ENCODE results near the gene GPATCH4. TPM values are rescaled to one million over a fixed set of nuclear protein-coding genes. Genes with fewer than 3 reads are reported as not detected.

Gene GPATCH4
- total RNA-seq, 1 donor from 2014 or later, result 71.8 TPM

DNA sequence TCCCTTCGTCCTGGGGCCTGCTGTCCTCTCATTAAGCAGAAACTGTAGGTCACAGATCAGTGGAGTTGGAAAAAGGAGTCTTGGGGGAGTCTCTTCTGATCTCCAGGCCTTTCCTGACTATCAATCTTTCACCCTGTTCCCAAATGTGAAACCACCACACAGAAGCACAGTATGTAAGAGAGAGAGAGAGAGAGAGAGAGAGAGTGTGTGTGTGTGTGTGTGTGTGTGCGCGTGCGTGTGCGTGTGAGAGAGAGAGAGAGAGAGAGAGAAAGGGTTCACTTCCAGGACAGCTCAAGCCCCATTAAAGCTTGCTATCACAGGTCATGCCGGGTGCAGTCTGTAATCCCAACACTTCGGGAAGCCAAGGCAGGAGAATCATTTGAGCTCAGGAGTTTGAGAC, 23.2 kb downstream of the GPATCH4 start:
- H3K27ac Mint-ChIP-seq, result no peak overlapping the region
- no peaks in the 10 kb centered on the region for H3K36me3 Mint-ChIP-seq (ENCODE audit: low read depth)
- ATAC-seq (ENCODE audit: low read depth), result no peak
- no peaks in the 10 kb centered on the region for H3K9me3 Mint-ChIP-seq
- ChIA-PET CTCF (interaction anchor here (0.9 kb wide), 1 partner anchor 30 kb away, joined by 3 read pairs; no protein-coding TSS in a partner anchor), POLR2A (no interaction called here)
- H3K4me3 Mint-ChIP-seq, result no peak overlapping the region
- peaks cover 20% of the 10 kb centered on the region for H3K4me1 Mint-ChIP-seq
- DNase-seq, result no peak
- intact Hi-C loops (cut with micrococcal nuclease), result no loop called here
- TF ChIP-seq, protein P1, sequence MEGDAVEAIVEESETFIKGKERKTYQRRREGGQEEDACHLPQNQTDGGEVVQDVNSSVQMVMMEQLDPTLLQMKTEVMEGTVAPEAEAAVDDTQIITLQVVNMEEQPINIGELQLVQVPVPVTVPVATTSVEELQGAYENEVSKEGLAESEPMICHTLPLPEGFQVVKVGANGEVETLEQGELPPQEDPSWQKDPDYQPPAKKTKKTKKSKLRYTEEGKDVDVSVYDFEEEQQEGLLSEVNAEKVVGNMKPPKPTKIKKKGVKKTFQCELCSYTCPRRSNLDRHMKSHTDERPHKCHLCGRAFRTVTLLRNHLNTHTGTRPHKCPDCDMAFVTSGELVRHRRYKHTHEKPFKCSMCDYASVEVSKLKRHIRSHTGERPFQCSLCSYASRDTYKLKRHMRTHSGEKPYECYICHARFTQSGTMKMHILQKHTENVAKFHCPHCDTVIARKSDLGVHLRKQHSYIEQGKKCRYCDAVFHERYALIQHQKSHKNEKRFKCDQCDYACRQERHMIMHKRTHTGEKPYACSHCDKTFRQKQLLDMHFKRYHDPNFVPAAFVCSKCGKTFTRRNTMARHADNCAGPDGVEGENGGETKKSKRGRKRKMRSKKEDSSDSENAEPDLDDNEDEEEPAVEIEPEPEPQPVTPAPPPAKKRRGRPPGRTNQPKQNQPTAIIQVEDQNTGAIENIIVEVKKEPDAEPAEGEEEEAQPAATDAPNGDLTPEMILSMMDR (IDR thresholded peaks at IDR 0.05), result no peak
- H3K27me3 Mint-ChIP-seq, result no peaks in the 10 kb centered on the region

DNA sequence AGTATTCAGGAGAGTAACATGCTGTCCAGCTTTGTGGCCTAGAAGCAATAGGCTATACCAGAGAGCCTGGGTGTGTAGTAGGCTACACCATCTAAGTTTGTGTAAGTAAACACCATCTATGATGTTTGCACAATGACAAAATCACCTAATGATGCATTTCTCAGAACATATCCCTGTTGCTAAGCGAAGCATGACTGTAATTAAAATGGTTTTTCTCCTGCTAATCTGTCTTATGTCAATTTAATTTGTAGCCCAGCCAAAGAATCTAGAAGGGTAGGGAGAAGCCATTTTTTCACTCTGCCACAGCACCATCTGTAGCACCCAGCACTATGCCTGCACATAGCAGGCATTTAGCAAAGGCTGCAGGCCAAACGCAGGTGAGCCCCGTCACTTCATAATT, 23.7 kb downstream of the GPATCH4 start:
- ChIA-PET CTCF (no interaction called here), POLR2A (no interaction called here)
- peaks cover 3% of the 10 kb centered on the region for H3K27me3 Mint-ChIP-seq
- ATAC-seq (ENCODE audit: low read depth) (no peak), DNase-seq (no peak)
- intact Hi-C loops (cut with micrococcal nuclease), result no loop called here
- no peaks in the 10 kb centered on the region for H3K36me3 Mint-ChIP-seq (ENCODE audit: low read depth)
- no peak overlapping the region for H3K27ac Mint-ChIP-seq
- no peak overlapping the region for H3K4me3 Mint-ChIP-seq
- TF ChIP-seq, protein P1 (IDR thresholded peaks at IDR 0.05), result no peak
- peaks cover 19% of the 10 kb centered on the region for H3K4me1 Mint-ChIP-seq
- H3K9me3 Mint-ChIP-seq, result no peaks in the 10 kb centered on the region

DNA sequence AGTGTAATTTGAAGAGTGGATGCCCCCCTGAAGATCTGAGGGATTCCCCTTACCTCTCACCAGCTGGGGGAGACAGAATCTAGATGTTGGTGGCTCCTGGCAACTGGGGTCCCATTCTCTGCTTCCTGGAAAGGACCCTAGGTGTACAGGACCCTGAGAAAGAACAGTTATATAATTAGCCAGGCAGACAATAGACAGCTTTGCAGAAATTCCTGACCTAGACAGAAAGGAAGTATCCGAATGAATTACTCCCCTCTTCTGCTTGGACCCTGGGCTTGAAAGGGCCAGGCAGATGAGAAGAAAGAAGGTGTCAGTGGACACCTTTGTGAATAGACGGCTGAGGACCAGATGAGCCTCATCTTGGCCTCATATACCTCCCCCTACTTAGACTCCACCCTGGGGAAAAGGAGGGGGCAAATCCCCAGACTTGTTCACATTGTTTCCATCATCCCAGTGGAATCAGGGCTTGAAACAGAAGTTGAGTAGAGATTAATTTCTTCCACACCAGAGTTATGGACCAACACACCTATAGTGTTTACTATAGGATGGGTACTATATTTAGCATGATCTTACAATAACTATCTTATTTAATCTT, 27.1 kb downstream of the GPATCH4 start:
- CTCF ChIA-PET, result interaction anchor here (1.6 kb wide), 1 partner anchor 94 kb away, joined by 4 read pairs; no protein-coding TSS in a partner anchor
- no peak overlapping the region for H3K27ac Mint-ChIP-seq
- TF ChIP-seq, protein P1 (IDR thresholded peaks at IDR 0.05), result no peak
- DNase-seq (no peak), ATAC-seq (ENCODE audit: low read depth) (no peak)
- H3K36me3 Mint-ChIP-seq (ENCODE audit: low read depth), result no peaks in the 10 kb centered on the region
- POLR2A ChIA-PET, result interaction anchor here (0.5 kb wide), 1 partner anchor 30 kb away, joined by 4 read pairs; no protein-coding TSS in a partner anchor
- H3K9me3 Mint-ChIP-seq, result no peaks in the 10 kb centered on the region
- H3K4me1 Mint-ChIP-seq, result peaks cover 13% of the 10 kb centered on the region
- peaks cover 21% of the 10 kb centered on the region for H3K27me3 Mint-ChIP-seq
- intact Hi-C loops (cut with micrococcal nuclease), result loop anchor here (5.0 kb wide), 1 partner anchor 47 kb away; no protein-coding TSS in a partner anchor
- H3K4me3 Mint-ChIP-seq, result no peak overlapping the region

DNA sequence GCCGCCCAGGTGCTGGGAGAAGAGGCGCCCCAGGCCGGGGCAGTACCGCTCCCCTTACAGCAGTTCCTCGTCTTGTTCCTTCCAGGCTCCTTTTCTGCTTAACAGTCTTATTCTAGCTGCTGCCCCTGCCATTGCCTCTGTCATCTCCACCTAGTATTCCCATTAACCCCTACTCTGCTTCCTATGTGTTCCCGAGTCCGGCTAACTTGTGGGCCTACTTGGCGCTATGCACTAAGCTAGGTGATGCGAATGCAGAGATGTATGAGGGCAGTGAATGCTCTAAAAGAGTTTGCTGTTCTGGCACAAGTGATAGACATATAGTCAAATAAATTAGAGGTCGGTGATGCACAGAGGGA, 28.6 kb downstream of the GPATCH4 start:
- peaks cover 13% of the 10 kb centered on the region for H3K4me1 Mint-ChIP-seq
- TF ChIP-seq, protein P1 (IDR thresholded peaks at IDR 0.05), result no peak
- peak overlapping the region; percentile 83 for H3K4me3 Mint-ChIP-seq
- H3K9me3 Mint-ChIP-seq, result no peaks in the 10 kb centered on the region
- intact Hi-C loops (cut with micrococcal nuclease), result loop anchor here (2.0 to 5.0 kb wide), 2 partner anchors 45 to 92 kb away; no protein-coding TSS in a partner anchor
- ATAC-seq (ENCODE audit: low read depth) (no peak), DNase-seq (no peak)
- H3K27ac Mint-ChIP-seq, result no peak overlapping the region
- no peaks in the 10 kb centered on the region for H3K36me3 Mint-ChIP-seq (ENCODE audit: low read depth)
- CTCF ChIA-PET, result interaction anchor here (1.4 kb wide), 1 partner anchor 36 kb away, joined by 4 read pairs; no protein-coding TSS in a partner anchor
- H3K27me3 Mint-ChIP-seq, result peaks cover 21% of the 10 kb centered on the region
- POLR2A ChIA-PET, result interaction anchor here (0.5 to 1.6 kb wide), 5 partner anchors 9 to 115 kb away, joined by 3 to 8 read pairs (median 4); partner anchors contain the start of genes MEF2D and NAXE

DNA sequence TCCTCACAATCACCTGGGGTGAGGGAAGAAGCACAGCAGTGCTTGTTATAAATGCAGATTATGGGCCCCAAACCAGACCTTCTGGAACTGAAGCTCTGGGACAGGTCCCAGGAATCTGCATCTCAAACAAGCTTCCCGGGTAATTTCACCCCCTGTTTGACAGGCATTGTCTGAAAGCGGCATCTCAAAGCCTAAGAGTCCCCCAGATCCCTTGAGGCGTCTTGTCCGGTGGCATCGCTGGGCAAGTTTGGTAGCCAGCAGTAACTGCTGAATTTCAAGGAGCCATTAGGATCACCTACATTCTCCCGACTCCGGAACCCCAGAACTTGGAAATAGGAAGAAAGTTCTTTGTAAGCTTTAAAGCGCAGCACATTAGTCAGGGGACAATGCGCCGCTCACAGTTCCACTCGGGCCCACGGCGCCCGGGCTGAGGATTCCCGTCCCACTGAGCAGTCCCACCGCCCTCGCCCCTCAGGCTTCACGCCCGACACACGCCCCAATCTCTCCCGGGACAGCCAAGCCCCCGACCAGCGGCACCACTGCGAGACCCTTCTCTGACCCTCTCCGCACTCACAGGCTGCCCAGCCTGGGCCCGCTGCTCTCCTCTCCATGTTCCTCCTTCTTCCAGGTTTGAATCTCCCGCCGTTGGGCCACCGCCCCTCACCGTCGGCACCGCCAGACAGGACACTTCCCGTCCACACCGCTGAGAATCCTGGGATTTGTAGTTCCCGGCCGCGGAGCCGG, 29.2 kb downstream of the GPATCH4 start, which contains the start of gene IQGAP3:
IQGAP3 (minus strand) TSS at position 647 of the 744 bp plus-strand sequence; CDS start at position 611, 36 bp downstream.
- H3K4me3 Mint-ChIP-seq, result peak within 1 kb of the TSS; percentile 83
- peaks cover 13% of the 10 kb centered on the region for H3K4me1 Mint-ChIP-seq
- intact Hi-C loops (cut with micrococcal nuclease), result loop anchor here (2.0 to 5.0 kb wide), 2 partner anchors 45 to 91 kb away; no protein-coding TSS in a partner anchor
- ChIA-PET CTCF (interaction anchor here (1.0 to 2.0 kb wide), 3 partner anchors 37 to 186 kb away, joined by 3 to 6 read pairs (median 4); no protein-coding TSS in a partner anchor), POLR2A (interaction anchor here (0.5 to 1.6 kb wide), 6 partner anchors 10 to 115 kb away, joined by 3 to 8 read pairs (median 4); partner anchors contain the start of genes MEF2D and NAXE)
- DNase-seq, result peak; percentile 69
- H3K9me3 Mint-ChIP-seq, result no peaks in the 10 kb centered on the region
- peaks cover 21% of the 10 kb centered on the region for H3K27me3 Mint-ChIP-seq
- H3K36me3 Mint-ChIP-seq (ENCODE audit: low read depth), result no peaks in the 10 kb centered on the region
- TF ChIP-seq, protein P1 (IDR thresholded peaks at IDR 0.05), result no peak
- H3K27ac Mint-ChIP-seq, result peak within 1 kb of the TSS; percentile 42
- peak; percentile 100 for ATAC-seq (ENCODE audit: low read depth)

Data from activated B cell treated with CpG ODN at 0.5 μM for 24 hours (primary cell).